ENCODE results near the gene CD72.
"Not testable (repeated sequence)": the region's sequence is repeated elsewhere in the genome, so short reads cannot be mapped to it uniquely, and the experiment has no call there.

DNA sequence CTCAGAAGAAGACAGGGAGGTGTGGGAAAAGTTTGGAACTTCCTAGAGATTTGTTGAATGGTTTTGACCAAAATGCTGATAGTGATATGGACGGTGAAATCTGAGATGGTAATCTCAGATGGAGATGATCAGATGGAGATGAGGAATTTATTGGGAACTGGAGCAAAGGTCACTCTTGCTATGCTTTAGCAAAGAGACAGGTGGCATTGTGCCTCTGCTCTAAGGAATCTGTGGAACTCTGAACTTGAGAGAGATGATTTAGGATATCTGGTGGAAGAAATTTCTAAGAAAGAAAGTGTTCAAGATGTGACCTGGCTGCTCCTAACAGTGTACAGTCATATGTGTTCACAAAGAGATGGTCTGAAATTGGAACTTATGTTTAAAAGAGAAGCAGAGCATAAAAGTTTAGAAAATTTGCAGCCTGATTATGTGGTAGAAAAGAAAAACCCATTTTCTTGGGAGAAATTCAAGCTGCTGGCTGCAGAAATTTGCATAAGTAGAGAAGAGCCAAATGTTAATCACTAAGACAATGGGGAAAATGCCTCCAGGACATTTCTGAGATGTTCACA is 38.5 kb downstream of the CD72 start:
- TF ChIP-seq EZH2phosphoT487 (IDR thresholded peaks at IDR 0.05; ENCODE audit: borderline replicate concordance, low read depth, low read length), result not testable (repeated sequence)
- TF ChIP-seq, protein P1, sequence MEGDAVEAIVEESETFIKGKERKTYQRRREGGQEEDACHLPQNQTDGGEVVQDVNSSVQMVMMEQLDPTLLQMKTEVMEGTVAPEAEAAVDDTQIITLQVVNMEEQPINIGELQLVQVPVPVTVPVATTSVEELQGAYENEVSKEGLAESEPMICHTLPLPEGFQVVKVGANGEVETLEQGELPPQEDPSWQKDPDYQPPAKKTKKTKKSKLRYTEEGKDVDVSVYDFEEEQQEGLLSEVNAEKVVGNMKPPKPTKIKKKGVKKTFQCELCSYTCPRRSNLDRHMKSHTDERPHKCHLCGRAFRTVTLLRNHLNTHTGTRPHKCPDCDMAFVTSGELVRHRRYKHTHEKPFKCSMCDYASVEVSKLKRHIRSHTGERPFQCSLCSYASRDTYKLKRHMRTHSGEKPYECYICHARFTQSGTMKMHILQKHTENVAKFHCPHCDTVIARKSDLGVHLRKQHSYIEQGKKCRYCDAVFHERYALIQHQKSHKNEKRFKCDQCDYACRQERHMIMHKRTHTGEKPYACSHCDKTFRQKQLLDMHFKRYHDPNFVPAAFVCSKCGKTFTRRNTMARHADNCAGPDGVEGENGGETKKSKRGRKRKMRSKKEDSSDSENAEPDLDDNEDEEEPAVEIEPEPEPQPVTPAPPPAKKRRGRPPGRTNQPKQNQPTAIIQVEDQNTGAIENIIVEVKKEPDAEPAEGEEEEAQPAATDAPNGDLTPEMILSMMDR (conservative IDR thresholded peaks at IDR 0.05; ENCODE audit: low read length), result not testable (repeated sequence)
